Neural cell (in vitro differentiated cells): ENCODE measurements around the gene RIN3. TPM values are rescaled to one million over a fixed set of nuclear protein-coding genes. Genes with fewer than 3 reads are reported as not detected.

Experiments
- H2AFZ ChIP-seq: fragments of 200-600, 300-800 bp; sonication (generic), shearing (Covaris generic); 2 replicates; pipeline ENCODE4 v1.6.0; 2014; ENCODE audit warnings: low read depth, mild to moderate bottlenecking, antibody characterized with exemption, low read length, moderate library complexity
- H3F3A ChIP-seq: fragments of 200-600 bp; shearing (Covaris generic); 2 replicates; pipeline ENCODE4 v1.6.1; 2016; ENCODE audit warnings: mild to moderate bottlenecking, moderate library complexity, mixed read lengths, antibody characterized with exemption, low read length; ENCODE audit not compliant: insufficient read depth, poor library complexity, severe bottlenecking
- H3K27ac ChIP-seq: fragments of 200-600, 300-800 bp; sonication (generic), shearing (Covaris generic); 2 replicates; pipeline ENCODE4 v1.5.1; 2014; ENCODE audit warnings: mild to moderate bottlenecking, low read length, moderate library complexity
- H3K27me3 ChIP-seq: fragments of 300-800, 200-600 bp; sonication (generic), shearing (Covaris generic); 2 replicates; pipeline ENCODE4 v1.6.0; 2014; ENCODE audit warnings: mild to moderate bottlenecking, low read depth, low read length, moderate library complexity; ENCODE audit not compliant: insufficient read depth
- H3K36me3 ChIP-seq: fragments of 300-800, 200-600 bp; sonication (generic), shearing (Covaris generic); 2 replicates; pipeline ENCODE4 v1.5.1; 2014; ENCODE audit warnings: mild to moderate bottlenecking, antibody characterized with exemption, low read length, moderate library complexity; ENCODE audit not compliant: insufficient read depth
- H3K4me2 ChIP-seq: fragments of 300-800, 200-600 bp; sonication (generic), shearing (Covaris generic); 2 replicates; pipeline ENCODE4 v1.6.0; 2014; ENCODE audit warnings: mild to moderate bottlenecking, low read length
- H3K4me3 ChIP-seq: fragments of 300-800, 200-600 bp; sonication (generic), shearing (Covaris generic); 2 replicates; pipeline ENCODE4 v1.5.1; 2014; ENCODE audit warnings: mild to moderate bottlenecking, low read length, moderate library complexity
- H3K79me2 ChIP-seq: fragments of 200-600 bp; shearing (Covaris generic); replicated peaks from 2 replicates; pipeline ENCODE4 v1.6.0; 2014; ENCODE audit warnings: mild to moderate bottlenecking, low read length, moderate library complexity; ENCODE audit not compliant: insufficient read depth
- H3K9ac ChIP-seq: fragments of 300-800, 200-600 bp; sonication (generic), shearing (Covaris generic); 2 replicates; pipeline ENCODE4 v1.6.1; 2016; ENCODE audit warnings: mild to moderate bottlenecking, low read length, mixed read lengths
- H3K9me2 ChIP-seq: fragments of 200-600 bp; shearing (Covaris generic); 2 replicates; pipeline ENCODE4 v1.6.1; 2016; ENCODE audit warnings: mild to moderate bottlenecking, low read length, mixed read lengths; ENCODE audit not compliant: insufficient read depth
- H3K9me3 ChIP-seq: fragments of 200-600, 300-800 bp; sonication (generic), shearing (Covaris generic); 2 replicates; pipeline ENCODE4 v1.6.1; 2016; ENCODE audit warnings: mild to moderate bottlenecking, mixed run types, low read length, moderate library complexity, mixed read lengths
- H4K20me1 ChIP-seq: fragments of 200-600 bp; shearing (Covaris generic); 2 replicates; pipeline ENCODE4 v1.6.1; 2016; ENCODE audit warnings: mild to moderate bottlenecking, mixed run types; ENCODE audit not compliant: insufficient read depth
- CTCF ChIP-seq: fragments of 450-650 bp; IDR thresholded peaks from 2 replicates; pipeline ENCODE4 v1.5.1; 2014; ENCODE audit warnings: antibody characterized with exemption, mild to moderate bottlenecking, moderate library complexity; ENCODE audit not compliant: poor library complexity, severe bottlenecking
- EP300 ChIP-seq: fragments of 450-650 bp; conservative IDR thresholded peaks from 2 replicates; pipeline ENCODE4 v1.6.1; 2014; ENCODE audit warnings: antibody characterized with exemption, mild to moderate bottlenecking, moderate library complexity; ENCODE audit not compliant: poor library complexity, severe bottlenecking
- EZH2 ChIP-seq: fragments of 200-600, 300-800 bp; shearing (Covaris generic), sonication (generic); IDR thresholded peaks from 2 replicates; pipeline ENCODE4 v1.6.1; 2014; ENCODE audit warnings: antibody characterized with exemption, low read length, borderline replicate concordance, mild to moderate bottlenecking; ENCODE audit not compliant: insufficient read depth, poor library complexity, severe bottlenecking
- MXI1 ChIP-seq: fragments of 450-650 bp; conservative IDR thresholded peaks from 2 replicates; pipeline ENCODE4 v1.6.1; 2014; ENCODE audit warnings: antibody characterized with exemption, mild to moderate bottlenecking; ENCODE audit not compliant: poor library complexity, severe bottlenecking
- POLR2AphosphoS5 ChIP-seq: IDR thresholded peaks from 2 replicates; pipeline ENCODE4 v1.6.1; 2012
- RAD21 ChIP-seq: fragments of 450-650 bp; conservative IDR thresholded peaks from 2 replicates; pipeline ENCODE4 v1.6.1; 2014; ENCODE audit warnings: antibody characterized with exemption, mild to moderate bottlenecking, moderate library complexity
- REST ChIP-seq: IDR thresholded peaks from 2 replicates; pipeline ENCODE4 v1.6.1; 2012; ENCODE audit warnings: borderline replicate concordance
- SMC3 ChIP-seq: fragments of 450-650 bp; conservative IDR thresholded peaks from 2 replicates; pipeline ENCODE4 v1.6.1; 2014; ENCODE audit warnings: antibody characterized with exemption, mild to moderate bottlenecking, moderate library complexity; ENCODE audit not compliant: poor library complexity
- TAF1 ChIP-seq: IDR thresholded peaks from 2 replicates; pipeline ENCODE4 v1.6.1; 2012; ENCODE audit warnings: low read depth
- polyA plus RNA-seq: library from polyadenylated mRNA; depleted of rRNA; stranded (reverse); fragments of >200 nt; gene quantifications from 2 replicates; pipeline ENCODE4 v1.2.3, GENCODE V29; 2014

The RIN3 gene
- polyA plus RNA-seq, 1 donor from 2014 or later, result not detected

- H3K27me3 ChIP-seq, result no peaks in the 10 kb centered on the region
- TF ChIP-seq EZH2, result no peak
- TF ChIP-seq MXI1, result no peak
- H3K4me2 ChIP-seq, result no peak overlapping the region
- H3K4me3 ChIP-seq, result no peak overlapping the region
- no peaks in the 10 kb centered on the region for H3K36me3 ChIP-seq
- no peaks in the 10 kb centered on the region for H3F3A ChIP-seq
- no peaks in the 10 kb centered on the region for H3K79me2 ChIP-seq
- H4K20me1 ChIP-seq, result no peaks in the 10 kb centered on the region
- no peak overlapping the region for H3K9ac ChIP-seq
- no peak overlapping the region for H2AFZ ChIP-seq
- no peaks in the 10 kb centered on the region for H3K9me2 ChIP-seq
- H3K9me3 ChIP-seq, result no peaks in the 10 kb centered on the region
- H3K27ac ChIP-seq, result no peak overlapping the region
These were observed 64.9 kb downstream of the RIN3 start for GRCh38 chr14:92578511-92578910.

- Histone ChIP-seq H3K9me2 (no peaks in the 10 kb centered on the region), H2AFZ (no peak overlapping the region), H3F3A (no peaks in the 10 kb centered on the region), H3K4me3 (no peak overlapping the region), H3K9me3 (no peaks in the 10 kb centered on the region), H4K20me1 (no peaks in the 10 kb centered on the region), H3K27ac (no peak overlapping the region), H3K9ac (no peak overlapping the region), H3K4me2 (no peak overlapping the region), H3K27me3 (no peaks in the 10 kb centered on the region), H3K36me3 (no peaks in the 10 kb centered on the region), H3K79me2 (no peaks in the 10 kb centered on the region)
- TF ChIP-seq EP300, result no peak
- TF ChIP-seq MXI1, result no peak
- TF ChIP-seq REST, result no peak
- no peak for TF ChIP-seq TAF1
- TF ChIP-seq EZH2, result no peak
- TF ChIP-seq RAD21, result no peak
- TF ChIP-seq POLR2AphosphoS5, result no peak
- TF ChIP-seq SMC3, result no peak
- TF ChIP-seq CTCF, result no peak
These were observed 65.8 kb downstream of the RIN3 start for GRCh38 chr14:92579244-92579936.
